Endodermal cell (in vitro differentiated cells): ENCODE data around the gene EIF4A3. TPM values are rescaled to one million over a fixed set of nuclear protein-coding genes. Genes with fewer than 3 reads are reported as not detected.

ENCODE experiments used
- DNase-seq: peaks from one replicate; pipeline ENCODE4 v3.0.0-alpha.2; 2017
- H3K27ac ChIP-seq: 2 replicates; pipeline ENCODE4 v1.5.1; 2013; ENCODE audit warnings: mild to moderate bottlenecking, low read depth, low read length, moderate library complexity
- H3K27me3 ChIP-seq: 2 replicates; pipeline ENCODE4 v1.6.1; 2013; ENCODE audit warnings: mild to moderate bottlenecking, low read length, moderate library complexity; ENCODE audit not compliant: insufficient read depth, control insufficient read depth, poor library complexity, severe bottlenecking
- H3K36me3 ChIP-seq: 2 replicates; pipeline ENCODE4 v1.7.0; 2013; ENCODE audit warnings: mild to moderate bottlenecking, low read length, moderate library complexity; ENCODE audit not compliant: control insufficient read depth, insufficient read depth
- H3K4me1 ChIP-seq: one replicate; pipeline ENCODE4 v1.7.0; 2013; ENCODE audit warnings: low read length; ENCODE audit not compliant: control insufficient read depth, insufficient read depth
- H3K4me3 ChIP-seq: 2 replicates; pipeline ENCODE4 v1.5.1; 2013; ENCODE audit warnings: mild to moderate bottlenecking, low read length, moderate library complexity
- H3K9ac ChIP-seq: 2 replicates; pipeline ENCODE4 v1.6.1; 2013; ENCODE audit warnings: mild to moderate bottlenecking, low read length, moderate library complexity; ENCODE audit not compliant: poor library complexity, severe bottlenecking; ENCODE audit errors: extremely low read depth
- H3K9me3 ChIP-seq: 2 replicates; pipeline ENCODE4 v1.6.1; 2013; ENCODE audit warnings: mild to moderate bottlenecking, low read length, moderate library complexity; ENCODE audit not compliant: control insufficient read depth
- H3K27ac Mint-ChIP-seq: 2 replicates; pipeline ENCODE4 v1.8.0; 2020; ENCODE audit warnings: mixed read lengths
- H3K27me3 Mint-ChIP-seq: 2 replicates; pipeline ENCODE4 v1.8.0; 2021; ENCODE audit warnings: mild to moderate bottlenecking, mixed read lengths; ENCODE audit not compliant: insufficient read depth
- H3K36me3 Mint-ChIP-seq: 2 replicates; pipeline ENCODE4 v1.8.0; 2020; ENCODE audit warnings: low read depth, mixed read lengths
- H3K4me1 Mint-ChIP-seq: 2 replicates; pipeline ENCODE4 v1.8.0; 2020; ENCODE audit warnings: mixed read lengths
- H3K4me3 Mint-ChIP-seq: 2 replicates; pipeline ENCODE4 v1.8.0; 2020; ENCODE audit warnings: mild to moderate bottlenecking, moderate library complexity, mixed read lengths
- H3K9me3 Mint-ChIP-seq: 2 replicates; pipeline ENCODE4 v1.8.0; 2020; ENCODE audit warnings: mild to moderate bottlenecking, mixed read lengths
- WGBS, 2 experiments: methylation state at CpG; one replicate each; pipeline versions ENCODE4 v1.1.5 to v1.1.7; 2013; ENCODE audit warnings: missing lambda C conversion rate in 2 of 2, mixed read lengths in 1 of 2; ENCODE audit not compliant: insufficient coverage in 1 of 2, insufficient read length in 1 of 2; 5-methylcytosine and 5-hydroxymethylcytosine counted together
- total RNA-seq, 2 donors: library from RNA; stranded (reverse); fragmentation: NEBNext Ultra II Directional in 1 of 2; extraction: Animal tissue kit (Norgen Biotek cat#: 25700) in 1 of 2; gene quantifications; 2 replicates in 1 of 2; 3 replicates in 1 of 2; pipeline ENCODE4 v1.2.1, GENCODE V29; 2021
- TF ChIP-seq, protein P1 (sequence below): fragments of 200-600 bp; sonication (generic); conservative IDR thresholded peaks from 2 replicates; pipeline ENCODE4 v1.5.0; 2021; ENCODE audit warnings: antibody characterized with exemption, mild to moderate bottlenecking

Gene EIF4A3
- total RNA-seq, 2 donors from 2014 or later, result 107 to 110 TPM

DNA sequence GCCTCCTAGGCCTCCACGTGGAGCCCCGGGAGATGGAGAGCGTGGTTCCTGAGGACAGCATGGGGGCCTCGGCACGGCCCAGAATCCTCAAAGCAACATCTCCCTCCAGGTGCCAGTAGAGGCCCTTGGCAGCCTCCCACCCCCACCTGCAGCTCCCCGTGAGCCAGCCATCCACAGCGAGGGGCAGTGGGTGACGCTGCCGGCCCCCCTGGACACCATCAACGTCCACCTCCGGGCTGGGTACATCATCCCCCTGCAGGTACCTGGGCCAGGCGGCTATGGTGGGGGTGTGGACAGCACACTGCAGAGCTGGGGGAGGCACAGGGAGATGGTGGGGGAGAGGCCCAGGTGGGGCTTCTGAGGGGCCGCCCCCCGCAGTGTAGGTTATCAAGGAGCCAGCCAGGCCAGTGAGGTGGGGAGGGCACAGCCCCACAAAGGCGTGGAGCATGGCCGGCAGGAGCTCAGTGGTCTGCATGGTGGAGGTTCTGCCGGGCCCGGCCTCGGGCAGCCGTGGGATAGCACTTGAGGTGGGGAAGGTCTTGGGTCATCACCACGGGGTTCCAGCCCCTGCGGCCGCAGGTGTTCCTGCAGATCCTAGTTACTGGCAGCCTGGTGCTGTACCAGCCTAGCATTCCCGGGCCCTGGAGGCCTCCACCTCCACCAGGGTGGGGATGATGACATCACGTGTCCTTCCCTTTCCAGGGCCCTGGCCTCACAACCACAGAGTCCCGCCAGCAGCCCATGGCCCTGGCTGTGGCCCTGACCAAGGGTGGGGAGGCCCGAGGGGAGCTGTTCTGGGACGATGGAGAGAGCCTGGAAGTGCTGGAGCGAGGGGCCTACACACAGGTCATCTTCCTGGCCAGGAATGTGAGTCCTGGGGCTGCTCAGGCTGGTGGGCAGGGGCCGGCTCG is 29.2 kb downstream of the EIF4A3 start:
- H3K27ac ChIP-seq, result no peak overlapping the region
- peaks cover 6% of the 10 kb centered on the region for H3K36me3 ChIP-seq
- peaks cover 15% of the 10 kb centered on the region for H3K9me3 Mint-ChIP-seq
- peaks cover 9% of the 10 kb centered on the region for H3K4me1 Mint-ChIP-seq
- no peak overlapping the region for H3K4me3 ChIP-seq
- no peak overlapping the region for H3K4me3 Mint-ChIP-seq
- H3K27ac Mint-ChIP-seq, result no peak overlapping the region
- no peaks in the 10 kb centered on the region for H3K27me3 ChIP-seq
- H3K9ac ChIP-seq, result no peak overlapping the region
- peak; percentile 52 for DNase-seq
- peaks cover 19% of the 10 kb centered on the region for H3K36me3 Mint-ChIP-seq
- WGBS, 2 experiments, result 95 to 96% methylated on average over 19 to 31 of the region's 31 CpGs
- no peaks in the 10 kb centered on the region for H3K4me1 ChIP-seq
- H3K27me3 Mint-ChIP-seq, result no peaks in the 10 kb centered on the region
- TF ChIP-seq, protein P1, sequence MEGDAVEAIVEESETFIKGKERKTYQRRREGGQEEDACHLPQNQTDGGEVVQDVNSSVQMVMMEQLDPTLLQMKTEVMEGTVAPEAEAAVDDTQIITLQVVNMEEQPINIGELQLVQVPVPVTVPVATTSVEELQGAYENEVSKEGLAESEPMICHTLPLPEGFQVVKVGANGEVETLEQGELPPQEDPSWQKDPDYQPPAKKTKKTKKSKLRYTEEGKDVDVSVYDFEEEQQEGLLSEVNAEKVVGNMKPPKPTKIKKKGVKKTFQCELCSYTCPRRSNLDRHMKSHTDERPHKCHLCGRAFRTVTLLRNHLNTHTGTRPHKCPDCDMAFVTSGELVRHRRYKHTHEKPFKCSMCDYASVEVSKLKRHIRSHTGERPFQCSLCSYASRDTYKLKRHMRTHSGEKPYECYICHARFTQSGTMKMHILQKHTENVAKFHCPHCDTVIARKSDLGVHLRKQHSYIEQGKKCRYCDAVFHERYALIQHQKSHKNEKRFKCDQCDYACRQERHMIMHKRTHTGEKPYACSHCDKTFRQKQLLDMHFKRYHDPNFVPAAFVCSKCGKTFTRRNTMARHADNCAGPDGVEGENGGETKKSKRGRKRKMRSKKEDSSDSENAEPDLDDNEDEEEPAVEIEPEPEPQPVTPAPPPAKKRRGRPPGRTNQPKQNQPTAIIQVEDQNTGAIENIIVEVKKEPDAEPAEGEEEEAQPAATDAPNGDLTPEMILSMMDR, result no peak
- peaks cover 16% of the 10 kb centered on the region for H3K9me3 ChIP-seq

GRCh38 chr17:80116921-80117380 is 30.0 kb downstream of the EIF4A3 start:
- TF ChIP-seq, protein P1, result no peak
- Histone ChIP-seq H3K27ac (no peak overlapping the region), H3K4me3 (no peak overlapping the region), H3K27me3 (no peaks in the 10 kb centered on the region), H3K4me1 (no peaks in the 10 kb centered on the region), H3K9me3 (peaks cover 16% of the 10 kb centered on the region), H3K9ac (no peak overlapping the region), H3K36me3 (peaks cover 6% of the 10 kb centered on the region)
- Mint-ChIP-seq H3K9me3 (peaks cover 15% of the 10 kb centered on the region), H3K36me3 (peaks cover 19% of the 10 kb centered on the region), H3K4me3 (no peak overlapping the region), H3K27me3 (no peaks in the 10 kb centered on the region), H3K27ac (no peak overlapping the region), H3K4me1 (peaks cover 9% of the 10 kb centered on the region)
- no peak for DNase-seq
- WGBS, 2 experiments, result 93 to 94% methylated on average over 6 to 13 of the region's 13 CpGs

DNA sequence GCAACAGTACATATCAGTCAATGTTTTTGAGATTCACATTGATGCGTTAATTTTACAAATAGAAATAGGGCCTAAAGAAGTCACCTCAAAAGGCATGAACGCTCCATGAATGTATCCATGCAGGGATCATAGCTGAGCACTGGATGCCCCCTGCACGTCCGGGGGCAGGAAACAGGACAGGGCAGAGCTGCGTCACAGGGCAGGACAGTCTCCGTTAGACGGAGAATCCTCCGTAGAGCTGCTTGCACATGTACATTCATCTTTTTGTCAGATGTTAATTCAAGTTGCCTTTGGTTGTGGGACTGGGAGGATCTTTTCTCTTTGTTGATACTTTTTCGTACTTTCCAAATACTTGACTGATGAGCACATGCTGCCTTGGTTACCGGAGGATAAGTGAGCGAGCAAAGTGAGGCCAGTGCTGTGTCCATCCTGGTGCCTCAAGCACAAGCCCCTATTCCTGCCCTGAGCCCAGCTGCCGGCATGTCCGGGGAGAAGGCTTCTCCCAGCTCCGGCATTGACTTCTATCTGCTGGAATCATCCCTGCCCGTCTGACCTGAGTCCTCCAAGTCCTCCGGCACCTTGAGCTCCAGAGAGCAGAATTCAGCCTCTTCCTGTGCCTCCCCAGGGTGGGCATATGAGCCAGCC is 30.5 kb downstream of the EIF4A3 start:
- Histone ChIP-seq H3K4me1 (no peaks in the 10 kb centered on the region), H3K36me3 (peaks cover 6% of the 10 kb centered on the region), H3K9me3 (peaks cover 16% of the 10 kb centered on the region), H3K27me3 (no peaks in the 10 kb centered on the region), H3K4me3 (no peak overlapping the region), H3K27ac (peak overlapping the region; percentile 57), H3K9ac (no peak overlapping the region)
- Mint-ChIP-seq H3K9me3 (peaks cover 15% of the 10 kb centered on the region), H3K27ac (no peak overlapping the region), H3K4me3 (no peak overlapping the region), H3K27me3 (no peaks in the 10 kb centered on the region), H3K4me1 (peaks cover 9% of the 10 kb centered on the region), H3K36me3 (peaks cover 19% of the 10 kb centered on the region)
- WGBS, 2 experiments, result 82 to 91% methylated on average over 14 to 16 of the region's 16 CpGs
- DNase-seq, result no peak
- TF ChIP-seq, protein P1, result no peak
